ENCODE results near the gene ZNF544. TPM values are rescaled to one million over a fixed set of nuclear protein-coding genes. Genes with fewer than 3 reads are reported as not detected.

Gene ZNF544
- total and polyA plus RNA-seq, 2 donors (not counting 1 experiment from before 2014, with no cell fraction given) = 37.1 to 65.7 TPM

GRCh38 chr19:58183817-58184215 lies 44.9 kb upstream of the ZNF544 start:
- Histone ChIP-seq H3K4me1 (ENCODE audit: control insufficient read depth in 2 of 2, insufficient read depth in 2 of 2, low read length in 2 of 2) (peaks cover 12 to 20% of the 10 kb centered on the region in 2 donors), H2AFZ (ENCODE audit: insufficient read depth, low read depth, low read length, poor library complexity, severe bottlenecking) (peak overlapping the region; percentile 85), H3K4me2 (replicated peaks; ENCODE audit: low read depth, low read length, poor library complexity, severe bottlenecking) (peak overlapping the region; percentile 81), H3K36me3 (replicated peaks in 1 of 2; ENCODE audit: control extremely low read depth in 1 of 2, control insufficient read depth in 1 of 2, extremely low read depth in 1 of 2, insufficient read depth in 2 of 2, low read length in 1 of 2) (peaks cover 7 to 33% of the 10 kb centered on the region in 2 experiments), H3K79me2 (ENCODE audit: control insufficient read depth, insufficient read depth, low read length) (peaks cover 40% of the 10 kb centered on the region), H3K27ac (ENCODE audit: low read length in 2 of 2) (peak overlapping the region; percentile 99 to 100), H3K9me3 (ENCODE audit: control extremely low read depth in 1 of 3, control insufficient read depth in 2 of 3, insufficient read depth in 1 of 3, low read length in 2 of 3) (peaks cover 8 to 91% (median 69%) of the 10 kb centered on the region in 3 donors), H3K9ac (ENCODE audit: low read length) (peak overlapping the region; percentile 98), H3K27me3 (replicated peaks in 1 of 4; ENCODE audit: control extremely low read depth in 1 of 4, control insufficient read depth in 3 of 4, insufficient read depth in 4 of 4, low read length in 3 of 4) (no peaks in the 10 kb centered on the region), H3K4me3 (ENCODE audit: control extremely low read depth in 1 of 5, extremely low read depth in 1 of 5, insufficient read depth in 1 of 5, low read depth in 2 of 5, low read length in 4 of 5) (peak overlapping the region; percentile 78 to 100 (median 88)), H4K20me1 (ENCODE audit: control insufficient read depth, insufficient read depth, low read length, poor library complexity, severe bottlenecking) (no peaks in the 10 kb centered on the region)
- ATAC-seq (ENCODE audit: low read depth) (no peak), DNase-seq (no peak)
- Mint-ChIP-seq H3K27me3 (no peaks in the 10 kb centered on the region), H3K4me3 (peak overlapping the region; percentile 96), H3K9me3 (ENCODE audit: insufficient read depth) (peaks cover 15% of the 10 kb centered on the region), H3K27ac (peak overlapping the region; percentile 100), H3K4me1 (peaks cover 26% of the 10 kb centered on the region)
- WGBS (ENCODE audit: insufficient coverage) = 37% methylated on average over 4 of the region's 13 CpGs
- CTCF ChIA-PET = interaction anchor here (0.8 to 1.2 kb wide), 3 partner anchors 28 to 336 kb away, joined by 3 read pairs; partner anchors contain the start of gene ZBTB45
- TF ChIP-seq CTCF (IDR thresholded peaks at IDR 0.05) = no peak
- TF ChIP-seq EZH2 (IDR thresholded peaks at IDR 0.05; ENCODE audit: borderline replicate concordance, insufficient read depth, low read depth, low read length, poor library complexity, severe bottlenecking) = no peak
- intact Hi-C loops (cut with micrococcal nuclease) = loop anchor here (1.0 to 2.0 kb wide), 8 partner anchors 33 to 293 kb away; partner anchors contain the start of genes ERVK3-1, ZNF132, ZNF329 and ZNF446
- POLR2A ChIA-PET = interaction anchor here (1.0 to 1.6 kb wide), 9 partner anchors 10 to 551 kb away, joined by 3 to 7 read pairs (median 4); partner anchors contain the start of genes ZNF132, ZNF211, ZNF329 and ZNF497

GRCh38 chr19:58196901-58197616 lies 31.7 kb upstream of the ZNF544 start:
- H2AFZ ChIP-seq (ENCODE audit: insufficient read depth, low read depth, low read length, poor library complexity, severe bottlenecking) = no peak overlapping the region
- H3K27me3 Mint-ChIP-seq = no peaks in the 10 kb centered on the region
- peaks cover 26 to 72% of the 10 kb centered on the region in 2 experiments for H3K36me3 ChIP-seq (replicated peaks in 1 of 2; ENCODE audit: control extremely low read depth in 1 of 2, control insufficient read depth in 1 of 2, extremely low read depth in 1 of 2, insufficient read depth in 2 of 2, low read length in 1 of 2)
- no peak overlapping the region for H3K27ac ChIP-seq (ENCODE audit: low read length in 2 of 2)
- 100% methylated on average over 2 of the region's 6 CpGs for WGBS (ENCODE audit: insufficient coverage)
- peaks cover 30 to 95% (median 86%) of the 10 kb centered on the region in 3 donors for H3K9me3 ChIP-seq (ENCODE audit: control extremely low read depth in 1 of 3, control insufficient read depth in 2 of 3, insufficient read depth in 1 of 3, low read length in 2 of 3)
- intact Hi-C loops (cut with micrococcal nuclease) = no loop called here
- no peaks in the 10 kb centered on the region for H3K4me1 ChIP-seq (ENCODE audit: control insufficient read depth in 2 of 2, insufficient read depth in 2 of 2, low read length in 2 of 2)
- ChIA-PET POLR2A (interaction anchor here (0.6 kb wide), 1 partner anchor 241 kb away, joined by 3 read pairs; no protein-coding TSS in a partner anchor), CTCF (no interaction called here)
- H3K27me3 ChIP-seq (replicated peaks in 1 of 4; ENCODE audit: control extremely low read depth in 1 of 4, control insufficient read depth in 3 of 4, insufficient read depth in 4 of 4, low read length in 3 of 4) = no peaks in the 10 kb centered on the region
- H3K9me3 Mint-ChIP-seq (ENCODE audit: insufficient read depth) = peaks cover 33% of the 10 kb centered on the region
- no peak for ATAC-seq (ENCODE audit: low read depth)
- no peak overlapping the region for H3K27ac Mint-ChIP-seq
- no peak overlapping the region for H3K4me3 Mint-ChIP-seq
- no peaks in the 10 kb centered on the region for H4K20me1 ChIP-seq (ENCODE audit: control insufficient read depth, insufficient read depth, low read length, poor library complexity, severe bottlenecking)
- peak; percentile 54 for DNase-seq
- H3K4me3 ChIP-seq (ENCODE audit: control extremely low read depth in 1 of 5, extremely low read depth in 1 of 5, insufficient read depth in 1 of 5, low read depth in 2 of 5, low read length in 4 of 5) = peak overlapping the region in 1 of 5 experiments; percentile 16
- TF ChIP-seq CTCF (IDR thresholded peaks at IDR 0.05) (no peak), EZH2 (IDR thresholded peaks at IDR 0.05; ENCODE audit: borderline replicate concordance, insufficient read depth, low read depth, low read length, poor library complexity, severe bottlenecking) (no peak)
- H3K4me1 Mint-ChIP-seq = no peaks in the 10 kb centered on the region
- H3K9ac ChIP-seq (ENCODE audit: low read length) = no peak overlapping the region
- no peak overlapping the region for H3K4me2 ChIP-seq (replicated peaks; ENCODE audit: low read depth, low read length, poor library complexity, severe bottlenecking)
- peaks cover 8% of the 10 kb centered on the region for H3K79me2 ChIP-seq (ENCODE audit: control insufficient read depth, insufficient read depth, low read length)
